ENCODE results near the gene CMSS1.

CMSS1 gene

GRCh38 chr3:99878005-99878404 is 60.3 kb downstream of the CMSS1 start:
- peak overlapping the region; percentile 15 for H3K27ac ChIP-seq
- DNase-seq = peak; percentile 90
- in situ Hi-C loops (cut with HindIII; ENCODE audit: low pct_ligation_motif_present, low sequenced_read_pairs) = no loop called here
- H3K36me3 ChIP-seq (replicated peaks) = no peaks in the 10 kb centered on the region
- no peaks in the 10 kb centered on the region for H3K27me3 ChIP-seq (replicated peaks)
- H3K4me3 ChIP-seq (ENCODE audit: low read depth, low read length) = no peak overlapping the region
- TF ChIP-seq, protein P1, sequence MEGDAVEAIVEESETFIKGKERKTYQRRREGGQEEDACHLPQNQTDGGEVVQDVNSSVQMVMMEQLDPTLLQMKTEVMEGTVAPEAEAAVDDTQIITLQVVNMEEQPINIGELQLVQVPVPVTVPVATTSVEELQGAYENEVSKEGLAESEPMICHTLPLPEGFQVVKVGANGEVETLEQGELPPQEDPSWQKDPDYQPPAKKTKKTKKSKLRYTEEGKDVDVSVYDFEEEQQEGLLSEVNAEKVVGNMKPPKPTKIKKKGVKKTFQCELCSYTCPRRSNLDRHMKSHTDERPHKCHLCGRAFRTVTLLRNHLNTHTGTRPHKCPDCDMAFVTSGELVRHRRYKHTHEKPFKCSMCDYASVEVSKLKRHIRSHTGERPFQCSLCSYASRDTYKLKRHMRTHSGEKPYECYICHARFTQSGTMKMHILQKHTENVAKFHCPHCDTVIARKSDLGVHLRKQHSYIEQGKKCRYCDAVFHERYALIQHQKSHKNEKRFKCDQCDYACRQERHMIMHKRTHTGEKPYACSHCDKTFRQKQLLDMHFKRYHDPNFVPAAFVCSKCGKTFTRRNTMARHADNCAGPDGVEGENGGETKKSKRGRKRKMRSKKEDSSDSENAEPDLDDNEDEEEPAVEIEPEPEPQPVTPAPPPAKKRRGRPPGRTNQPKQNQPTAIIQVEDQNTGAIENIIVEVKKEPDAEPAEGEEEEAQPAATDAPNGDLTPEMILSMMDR (IDR thresholded peaks at IDR 0.05; ENCODE audit: low read depth, low read length, missing control alignments) = no peak

DNA sequence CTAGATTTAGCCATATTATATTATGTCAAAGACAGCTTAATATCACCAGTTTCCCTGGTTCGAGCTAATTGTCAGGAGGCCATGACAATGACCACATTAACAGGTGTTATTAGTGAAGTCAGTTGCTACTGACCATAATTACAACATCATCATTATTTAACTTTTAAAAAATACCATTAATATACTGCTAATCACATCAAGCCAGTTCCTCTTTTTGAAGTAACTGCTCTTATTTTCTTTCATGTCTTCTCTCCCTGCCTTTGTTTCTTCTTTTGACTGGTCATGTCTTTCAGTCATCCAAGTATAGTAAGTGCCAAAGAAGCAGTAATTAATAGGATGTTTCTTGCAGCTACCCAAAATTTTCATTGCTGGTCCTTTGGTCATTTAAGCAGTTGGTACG is 61.6 kb downstream of the CMSS1 start:
- in situ Hi-C loops (cut with HindIII; ENCODE audit: low pct_ligation_motif_present, low sequenced_read_pairs) = no loop called here
- Histone ChIP-seq H3K36me3 (replicated peaks) (no peaks in the 10 kb centered on the region), H3K27ac (no peak overlapping the region), H3K27me3 (replicated peaks) (no peaks in the 10 kb centered on the region), H3K4me3 (ENCODE audit: low read depth, low read length) (no peak overlapping the region)
- no peak for DNase-seq
- TF ChIP-seq, protein P1 (IDR thresholded peaks at IDR 0.05; ENCODE audit: low read depth, low read length, missing control alignments) = no peak

GRCh38 chr3:99881121-99881524 is 63.5 kb downstream of the CMSS1 start:
- Histone ChIP-seq H3K27me3 (replicated peaks) (no peaks in the 10 kb centered on the region), H3K36me3 (replicated peaks) (no peaks in the 10 kb centered on the region), H3K4me3 (ENCODE audit: low read depth, low read length) (no peak overlapping the region), H3K27ac (no peak overlapping the region)
- TF ChIP-seq, protein P1 (IDR thresholded peaks at IDR 0.05; ENCODE audit: low read depth, low read length, missing control alignments) = no peak
- in situ Hi-C loops (cut with HindIII; ENCODE audit: low pct_ligation_motif_present, low sequenced_read_pairs) = no loop called here
- no peak for DNase-seq

GRCh38 chr3:99882436-99883137 is 64.9 kb downstream of the CMSS1 start:
- no peak for DNase-seq
- H3K27me3 ChIP-seq (replicated peaks) = no peaks in the 10 kb centered on the region
- H3K27ac ChIP-seq = no peak overlapping the region
- in situ Hi-C loops (cut with HindIII; ENCODE audit: low pct_ligation_motif_present, low sequenced_read_pairs) = no loop called here
- H3K4me3 ChIP-seq (ENCODE audit: low read depth, low read length) = no peak overlapping the region
- no peaks in the 10 kb centered on the region for H3K36me3 ChIP-seq (replicated peaks)
- TF ChIP-seq, protein P1 (IDR thresholded peaks at IDR 0.05; ENCODE audit: low read depth, low read length, missing control alignments) = no peak

- in situ Hi-C loops (cut with HindIII; ENCODE audit: low pct_ligation_motif_present, low sequenced_read_pairs) = no loop called here
- DNase-seq = no peak
- Histone ChIP-seq H3K36me3 (replicated peaks) (no peaks in the 10 kb centered on the region), H3K27ac (no peak overlapping the region), H3K27me3 (replicated peaks) (no peaks in the 10 kb centered on the region), H3K4me3 (ENCODE audit: low read depth, low read length) (no peak overlapping the region)
- TF ChIP-seq, protein P1 (IDR thresholded peaks at IDR 0.05; ENCODE audit: low read depth, low read length, missing control alignments) = no peak
Measured at GRCh38 chr3:99883138-99883461, 65.4 kb downstream of the CMSS1 start.

DNA sequence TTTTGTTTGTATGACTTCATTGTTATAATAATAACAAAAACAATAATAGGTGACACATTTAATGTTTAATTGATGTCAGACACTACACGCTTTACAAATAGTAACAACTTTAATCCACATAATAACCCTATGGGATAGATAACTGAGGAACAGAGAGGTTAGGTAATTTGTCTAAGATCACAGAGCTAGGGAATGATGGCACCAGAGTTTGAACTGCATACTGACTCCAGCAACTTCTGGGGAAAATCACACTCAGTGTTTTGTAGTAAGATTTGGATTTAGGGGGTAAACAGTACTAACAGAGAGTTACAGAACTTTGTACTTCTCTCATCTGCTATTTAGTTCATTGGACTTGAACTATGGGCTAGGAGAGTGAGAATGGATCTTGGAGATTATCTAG is 66.0 kb downstream of the CMSS1 start:
- no peaks in the 10 kb centered on the region for H3K27me3 ChIP-seq (replicated peaks)
- in situ Hi-C loops (cut with HindIII; ENCODE audit: low pct_ligation_motif_present, low sequenced_read_pairs) = no loop called here
- no peak overlapping the region for H3K27ac ChIP-seq
- no peak overlapping the region for H3K4me3 ChIP-seq (ENCODE audit: low read depth, low read length)
- DNase-seq = no peak
- H3K36me3 ChIP-seq (replicated peaks) = no peaks in the 10 kb centered on the region
- TF ChIP-seq, protein P1 (IDR thresholded peaks at IDR 0.05; ENCODE audit: low read depth, low read length, missing control alignments) = no peak

Measured in brain microvascular endothelial cell (primary cell).